Measurements from ENCODE around the gene KMO. TPM values are rescaled to one million over a fixed set of nuclear protein-coding genes. Genes with fewer than 3 reads are reported as not detected.

KMO gene
- polyA plus RNA-seq, 3 donors: 4.7 to 9.0 (median 6.4) TPM

- H3K4me3 Mint-ChIP-seq: no peak overlapping the region
- Histone ChIP-seq H3K4me3 (replicated peaks in 1 of 3; ENCODE audit: low read depth in 2 of 3, low read length in 3 of 3) (no peak overlapping the region), H3K4me2 (replicated peaks; ENCODE audit: extremely low read depth, low read length, poor library complexity, severe bottlenecking) (no peak overlapping the region), H2AFZ (ENCODE audit: insufficient read depth, low read depth, low read length, poor library complexity, severe bottlenecking) (no peak overlapping the region), H3K27ac (ENCODE audit: low read depth in 1 of 2, low read length in 2 of 2) (peak overlapping the region in 1 of 2 donors; percentile 46), H3K27me3 (ENCODE audit: control insufficient read depth in 2 of 2, insufficient read depth in 2 of 2, low read length in 2 of 2) (no peaks in the 10 kb centered on the region), H3K4me1 (ENCODE audit: control insufficient read depth in 1 of 2, insufficient read depth in 2 of 2, low read length in 2 of 2) (peaks cover 0 to 8% of the 10 kb centered on the region in 2 donors), H3K36me3 (replicated peaks in 1 of 2; ENCODE audit: control insufficient read depth in 1 of 2, insufficient read depth in 2 of 2, low read length in 2 of 2) (peaks cover 17 to 56% of the 10 kb centered on the region in 2 donors), H3K9ac (ENCODE audit: insufficient read depth, low read length, poor library complexity, severe bottlenecking) (no peak overlapping the region), H3K9me3 (replicated peaks in 1 of 2; ENCODE audit: control insufficient read depth in 1 of 2, insufficient read depth in 1 of 2, low read length in 2 of 2) (no peaks in the 10 kb centered on the region), H3K79me2 (ENCODE audit: insufficient read depth, low read length) (peaks cover 4% of the 10 kb centered on the region), H4K20me1 (ENCODE audit: insufficient read depth, low read length) (no peaks in the 10 kb centered on the region)
- H3K27me3 Mint-ChIP-seq (ENCODE audit: low read depth in 3 of 3): no peaks in the 10 kb centered on the region
- intact Hi-C loops (cut with micrococcal nuclease): no loop called here
- H3K4me1 Mint-ChIP-seq: peaks cover 25% of the 10 kb centered on the region
- peak in 2 of 3 donors; percentile 17 to 49 for DNase-seq
- no CpG with 5 or more reads among the region's 2 CpGs for WGBS (ENCODE audit: insufficient coverage)
- no peaks in the 10 kb centered on the region for H3K9me3 Mint-ChIP-seq
- no peak for TF ChIP-seq CTCF (IDR thresholded peaks at IDR 0.05)
- peak overlapping the region in 6 of 7 donors; percentile 3 to 87 (median 78) for H3K27ac Mint-ChIP-seq
- H3K36me3 Mint-ChIP-seq: peaks cover 49 to 52% of the 10 kb centered on the region in 2 donors
Measured at GRCh38 chr1:241600496-241600901, 68.3 kb downstream of the KMO start.

GRCh38 chr1:241603731-241604245 lies 71.6 kb downstream of the KMO start:
- Mint-ChIP-seq H3K9me3 (no peaks in the 10 kb centered on the region), H3K4me1 (peaks cover 34% of the 10 kb centered on the region), H3K4me3 (no peak overlapping the region), H3K27me3 (ENCODE audit: low read depth in 3 of 3) (peaks cover 0 to 2% (median 0%) of the 10 kb centered on the region in 3 donors), H3K27ac (peak overlapping the region in 6 of 7 donors; percentile 32 to 76 (median 44)), H3K36me3 (peaks cover 38 to 40% of the 10 kb centered on the region in 2 donors)
- intact Hi-C loops (cut with micrococcal nuclease): no loop called here
- Histone ChIP-seq H3K27ac (ENCODE audit: low read depth in 1 of 2, low read length in 2 of 2) (peak overlapping the region in 1 of 2 donors; percentile 44), H3K9me3 (replicated peaks in 1 of 2; ENCODE audit: control insufficient read depth in 1 of 2, insufficient read depth in 1 of 2, low read length in 2 of 2) (no peaks in the 10 kb centered on the region), H3K79me2 (ENCODE audit: insufficient read depth, low read length) (peaks cover 4% of the 10 kb centered on the region), H3K4me3 (replicated peaks in 1 of 3; ENCODE audit: low read depth in 2 of 3, low read length in 3 of 3) (no peak overlapping the region), H3K36me3 (replicated peaks in 1 of 2; ENCODE audit: control insufficient read depth in 1 of 2, insufficient read depth in 2 of 2, low read length in 2 of 2) (peaks cover 5 to 31% of the 10 kb centered on the region in 2 donors), H2AFZ (ENCODE audit: insufficient read depth, low read depth, low read length, poor library complexity, severe bottlenecking) (no peak overlapping the region), H3K27me3 (ENCODE audit: control insufficient read depth in 2 of 2, insufficient read depth in 2 of 2, low read length in 2 of 2) (no peaks in the 10 kb centered on the region), H4K20me1 (ENCODE audit: insufficient read depth, low read length) (no peaks in the 10 kb centered on the region), H3K4me1 (ENCODE audit: control insufficient read depth in 1 of 2, insufficient read depth in 2 of 2, low read length in 2 of 2) (peaks cover 0 to 8% of the 10 kb centered on the region in 2 donors), H3K9ac (ENCODE audit: insufficient read depth, low read length, poor library complexity, severe bottlenecking) (no peak overlapping the region), H3K4me2 (replicated peaks; ENCODE audit: extremely low read depth, low read length, poor library complexity, severe bottlenecking) (no peak overlapping the region)
- WGBS (ENCODE audit: insufficient coverage): 13% methylated on average over 1 of the region's 3 CpGs
- DNase-seq: peak in 1 of 3 donors; percentile 55
- TF ChIP-seq CTCF (IDR thresholded peaks at IDR 0.05): no peak
